Brain microvascular endothelial cell (primary cell): Measurements from ENCODE around the gene ADAM21.
"Not testable (repeated sequence)": the region's sequence is repeated elsewhere in the genome, so short reads cannot be mapped to it uniquely, and the experiment has no call there.

ENCODE experiments used
- DNase-seq: peaks from one replicate; pipeline ENCODE4 v3.0.0-alpha.2; 2020
- H3K27ac ChIP-seq: fragments of 250-450 bp; sonication (Bioruptor Pico); 2 replicates; pipeline ENCODE4 v1.5.1; 2020; ENCODE audit warnings: mild to moderate bottlenecking, moderate library complexity
- H3K27me3 ChIP-seq: fragments of 250-450 bp; sonication (Bioruptor Pico); replicated peaks from 2 replicates; pipeline ENCODE4 v1.5.1; 2020; ENCODE audit warnings: mild to moderate bottlenecking
- H3K36me3 ChIP-seq: fragments of 250-450 bp; sonication (Bioruptor Pico); replicated peaks from 2 replicates; pipeline ENCODE4 v1.5.1; 2020; ENCODE audit warnings: mild to moderate bottlenecking
- H3K4me3 ChIP-seq: 2 replicates; pipeline ENCODE4 v1.5.1; 2011; ENCODE audit warnings: low read depth, mild to moderate bottlenecking, control low read depth, low read length, moderate library complexity
- in situ Hi-C: cut with HindIII; loops from 2 replicates; pipeline ENCODE4 v1.10.0; 2017; ENCODE audit warnings: low sequenced_read_pairs, low pct_ligation_motif_present
- TF ChIP-seq, protein P1 (sequence below): IDR thresholded peaks from 2 replicates; pipeline ENCODE4 v1.5.1; 2011; ENCODE audit warnings: low read depth, mild to moderate bottlenecking, moderate library complexity, low read length, control low read depth, inconsistent platforms; ENCODE audit errors: missing control alignments

The ADAM21 gene

DNA sequence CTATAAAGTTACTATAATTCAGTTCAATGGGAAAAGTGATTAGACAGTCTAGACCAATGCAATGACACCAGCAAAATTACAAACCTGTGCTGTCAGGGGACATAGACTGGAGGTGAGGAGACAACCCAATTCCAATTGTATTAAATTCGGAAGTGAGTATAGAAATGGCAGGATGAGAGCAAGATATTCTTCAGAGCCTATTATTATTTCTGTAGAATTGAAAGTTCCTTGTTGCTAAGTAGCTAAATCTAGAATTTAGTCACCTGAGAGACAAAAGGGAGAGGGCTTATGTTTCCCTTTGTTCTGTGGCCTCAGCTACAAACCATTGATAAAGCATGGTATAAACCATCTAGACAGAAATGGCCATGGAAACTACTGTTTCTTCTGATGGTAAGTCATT lies at the start of gene ADAM21:
ADAM21 (plus strand) TSS at position 301 of the 400 bp plus-strand sequence. CDS start 5,326 bp downstream, outside the sequence.
- Histone ChIP-seq H3K36me3 (no peaks in the 10 kb centered on the region), H3K4me3 (no peak within 1 kb of the TSS), H3K27ac (no peak within 1 kb of the TSS), H3K27me3 (no peaks in the 10 kb centered on the region)
- in situ Hi-C loops, result no loop called here
- no peak for DNase-seq
- TF ChIP-seq, protein P1, sequence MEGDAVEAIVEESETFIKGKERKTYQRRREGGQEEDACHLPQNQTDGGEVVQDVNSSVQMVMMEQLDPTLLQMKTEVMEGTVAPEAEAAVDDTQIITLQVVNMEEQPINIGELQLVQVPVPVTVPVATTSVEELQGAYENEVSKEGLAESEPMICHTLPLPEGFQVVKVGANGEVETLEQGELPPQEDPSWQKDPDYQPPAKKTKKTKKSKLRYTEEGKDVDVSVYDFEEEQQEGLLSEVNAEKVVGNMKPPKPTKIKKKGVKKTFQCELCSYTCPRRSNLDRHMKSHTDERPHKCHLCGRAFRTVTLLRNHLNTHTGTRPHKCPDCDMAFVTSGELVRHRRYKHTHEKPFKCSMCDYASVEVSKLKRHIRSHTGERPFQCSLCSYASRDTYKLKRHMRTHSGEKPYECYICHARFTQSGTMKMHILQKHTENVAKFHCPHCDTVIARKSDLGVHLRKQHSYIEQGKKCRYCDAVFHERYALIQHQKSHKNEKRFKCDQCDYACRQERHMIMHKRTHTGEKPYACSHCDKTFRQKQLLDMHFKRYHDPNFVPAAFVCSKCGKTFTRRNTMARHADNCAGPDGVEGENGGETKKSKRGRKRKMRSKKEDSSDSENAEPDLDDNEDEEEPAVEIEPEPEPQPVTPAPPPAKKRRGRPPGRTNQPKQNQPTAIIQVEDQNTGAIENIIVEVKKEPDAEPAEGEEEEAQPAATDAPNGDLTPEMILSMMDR, result no peak

GRCh38 chr14:70403335-70403734 lies 48.6 kb upstream of the ADAM21 start:
- peak; percentile 13 for DNase-seq
- H3K4me3 ChIP-seq, H3K27ac ChIP-seq, in situ Hi-C loops, H3K36me3 ChIP-seq, H3K27me3 ChIP-seq: not testable (repeated sequence)

DNA sequence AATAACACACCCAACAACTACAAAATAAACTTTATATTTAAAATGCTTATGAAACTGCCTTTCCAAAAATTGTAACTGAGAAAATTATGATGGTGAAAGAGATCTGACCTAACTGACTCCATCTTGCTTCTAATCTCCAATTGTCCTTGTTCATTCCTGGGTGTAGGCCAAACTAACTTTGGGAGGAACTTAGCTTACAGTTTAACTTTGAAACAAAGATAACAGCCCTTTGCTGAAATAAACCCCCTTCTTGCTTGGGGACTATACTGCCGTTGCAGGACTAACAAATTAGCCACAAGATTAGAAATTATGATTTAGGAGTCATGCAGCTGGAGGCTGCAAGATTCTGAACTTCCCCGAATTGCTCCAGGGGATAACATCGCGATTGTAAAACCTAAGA lies 45.8 kb upstream of the ADAM21 start:
- H3K36me3 ChIP-seq, in situ Hi-C loops, H3K4me3 ChIP-seq, H3K27me3 ChIP-seq, DNase-seq, H3K27ac ChIP-seq: not testable (repeated sequence)

DNA sequence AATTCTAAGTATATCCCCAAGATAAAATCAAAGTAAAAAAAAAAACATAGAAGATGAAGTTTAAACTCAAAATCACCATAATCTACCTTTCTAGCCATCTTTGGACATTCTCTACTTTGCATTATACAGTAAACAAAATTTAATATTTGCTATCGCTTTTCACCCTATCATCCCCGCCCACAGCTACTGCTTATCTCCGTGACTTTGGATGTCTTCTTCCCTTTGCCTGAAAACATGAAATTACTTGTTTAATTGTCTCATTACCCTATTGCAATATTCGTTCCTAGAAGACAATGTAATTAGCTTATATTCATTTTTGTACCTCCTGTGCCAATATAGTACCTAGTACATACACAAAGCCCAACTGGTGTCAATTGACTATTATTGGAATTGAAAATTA lies 44.4 kb upstream of the ADAM21 start:
- H3K36me3 ChIP-seq, result no peaks in the 10 kb centered on the region
- DNase-seq, result no peak
- H3K27ac ChIP-seq, result no peak overlapping the region
- TF ChIP-seq, protein P1, result no peak
- no peaks in the 10 kb centered on the region for H3K27me3 ChIP-seq
- in situ Hi-C loops, result no loop called here
- H3K4me3 ChIP-seq, result no peak overlapping the region

GRCh38 chr14:70415788-70416187 lies 36.2 kb upstream of the ADAM21 start:
- in situ Hi-C loops, result no loop called here
- Histone ChIP-seq H3K36me3 (no peaks in the 10 kb centered on the region), H3K27ac (no peak overlapping the region), H3K27me3 (no peaks in the 10 kb centered on the region), H3K4me3 (peak overlapping the region; percentile 91)
- no peak for DNase-seq
- TF ChIP-seq, protein P1, result no peak

DNA sequence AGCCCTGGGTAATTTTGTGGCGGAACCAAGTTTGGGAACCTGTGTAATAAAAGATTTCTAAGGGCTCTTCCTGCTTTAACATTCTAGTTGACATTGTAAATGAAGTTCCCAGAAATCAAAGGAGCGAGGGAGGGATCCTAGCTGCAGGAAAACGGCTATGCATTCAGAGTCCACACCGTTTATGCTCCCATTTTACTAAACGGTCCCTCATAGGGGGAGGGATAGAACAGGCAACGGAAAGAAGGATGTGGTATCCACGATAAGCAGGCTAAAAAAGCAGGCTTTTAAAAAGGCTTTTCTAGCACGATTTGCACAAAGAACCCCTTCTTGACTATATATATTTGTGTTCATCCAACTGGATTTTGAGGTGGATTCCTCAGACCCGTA lies 35.6 kb upstream of the ADAM21 start:
- H3K27ac ChIP-seq, result peak overlapping the region; percentile 62
- peak overlapping the region; percentile 91 for H3K4me3 ChIP-seq
- peak; percentile 0 for DNase-seq
- TF ChIP-seq, protein P1, result no peak
- no peaks in the 10 kb centered on the region for H3K36me3 ChIP-seq
- H3K27me3 ChIP-seq, result no peaks in the 10 kb centered on the region
- in situ Hi-C loops, result no loop called here

DNA sequence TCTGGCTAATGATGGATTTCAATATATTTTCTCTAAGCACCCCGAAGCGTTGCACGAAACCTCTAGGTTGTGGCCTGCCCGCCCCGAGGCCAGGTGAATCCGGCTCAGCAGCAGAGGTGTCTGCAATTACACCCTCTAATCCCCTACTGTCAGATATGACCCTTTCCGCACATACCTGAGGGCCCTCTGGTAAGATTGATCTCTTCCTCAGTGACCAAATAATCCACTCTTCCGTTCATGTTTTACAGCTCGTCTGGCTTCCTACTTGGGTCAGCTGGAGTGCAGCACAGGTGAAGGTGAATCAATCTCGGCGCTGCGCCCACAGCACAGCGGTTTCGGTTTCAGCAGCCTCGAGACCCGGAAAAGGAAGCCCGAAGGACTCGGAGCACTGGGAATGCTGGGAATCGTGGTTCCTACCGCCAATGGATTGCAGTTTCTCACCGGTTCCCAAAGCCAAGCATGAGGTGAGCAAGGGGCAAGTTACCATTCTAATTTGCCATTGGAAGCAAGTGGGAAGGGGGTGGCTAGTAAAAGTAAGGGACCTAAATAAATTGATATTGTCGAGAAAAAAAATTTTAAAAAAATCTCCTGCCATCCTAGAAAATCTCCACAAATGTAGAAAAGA lies 35.1 kb upstream of the ADAM21 start, which contains the start of gene SYNJ2BP:
SYNJ2BP (minus strand) TSS at position 366 of the 625 bp plus-strand sequence; CDS start at position 239, 127 bp downstream.
- Histone ChIP-seq H3K4me3 (peak within 1 kb of the TSS; percentile 91), H3K27me3 (no peaks in the 10 kb centered on the region), H3K27ac (peak within 1 kb of the TSS; percentile 62), H3K36me3 (no peaks in the 10 kb centered on the region)
- DNase-seq, result peak; percentile 66
- in situ Hi-C loops, result no loop called here
- TF ChIP-seq, protein P1, result no peak

GRCh38 chr14:70419270-70419931 lies 32.6 kb upstream of the ADAM21 start:
- H3K4me3 ChIP-seq, H3K27ac ChIP-seq, H3K27me3 ChIP-seq, DNase-seq, H3K36me3 ChIP-seq, in situ Hi-C loops: not testable (repeated sequence)
